ENCODE results near the gene PUS3. TPM values are rescaled to one million over a fixed set of nuclear protein-coding genes. Genes with fewer than 3 reads are reported as not detected.
"Not testable (repeated sequence)": the region's sequence is repeated elsewhere in the genome, so short reads cannot be mapped to it uniquely, and the experiment has no call there.

Gene PUS3
- polyA plus RNA-seq, 3 donors: 15.5 to 19.9 (median 17.1) TPM

GRCh38 chr11:125874556-125875124 is 28.4 kb downstream of the PUS3 start:
- peak; percentile 61 for DNase-seq

GRCh38 chr11:125873881-125874555 is 29.0 kb downstream of the PUS3 start:
- no peak for DNase-seq

GRCh38 chr11:125872138-125872491 is 30.9 kb downstream of the PUS3 start:
- DNase-seq: no peak

- DNase-seq: no peak
Observed at GRCh38 chr11:125871391-125872137, 31.4 kb downstream of the PUS3 start.

- no peak for DNase-seq
Observed at GRCh38 chr11:125869521-125869920, 33.5 kb downstream of the PUS3 start.

GRCh38 chr11:125865354-125865753 is 37.7 kb downstream of the PUS3 start:
- not testable (repeated sequence) for DNase-seq

GRCh38 chr11:125862786-125863185 is 40.2 kb downstream of the PUS3 start:
- not testable (repeated sequence) for DNase-seq

GRCh38 chr11:125857670-125858069 is 45.3 kb downstream of the PUS3 start:
- DNase-seq: not testable (repeated sequence)

- no peak for DNase-seq
Observed at GRCh38 chr11:125846188-125846587, 56.8 kb downstream of the PUS3 start.

Other genes starting within 250 kb of the PUS3 start
- 1 to 10 TPM in 1 of 3 donors, under 1 TPM in 2; 0.53 to 1.0 (median 0.80) TPM for gene ACRV1, start 222.4 kb downstream of the PUS3 start, polyA plus RNA-seq (ENCODE audit: insufficient read length in 3 of 3)
- not detected for gene PATE1, start 156.9 kb downstream of the PUS3 start, polyA plus RNA-seq (ENCODE audit: insufficient read length in 3 of 3)
- gene PATE2, start 124.4 kb downstream of the PUS3 start, polyA plus RNA-seq (ENCODE audit: insufficient read length in 3 of 3): not detected
- gene PATE3, start 115.1 kb downstream of the PUS3 start, polyA plus RNA-seq (ENCODE audit: insufficient read length in 3 of 3): under 1 TPM in 1 of 3 donors, not detected in 2; 0.13 TPM
- gene PATE4, start 69.9 kb downstream of the PUS3 start, polyA plus RNA-seq (ENCODE audit: insufficient read length in 3 of 3): under 1 TPM in 1 of 3 donors, not detected in 2; 0.31 TPM
- 10 to 100 TPM; 10.5 to 12.4 (median 11.4) TPM for gene HYLS1, start 15.5 kb downstream of the PUS3 start, polyA plus RNA-seq (ENCODE audit: insufficient read length in 3 of 3)
- gene DDX25, start 1.3 kb upstream of the PUS3 start, polyA plus RNA-seq (ENCODE audit: insufficient read length in 3 of 3): 1 to 10 TPM; 4.7 to 5.5 (median 4.8) TPM
- under 1 TPM in 1 of 3 donors, not detected in 2; 0.06 TPM for gene VSIG10L2, start 42.8 kb upstream of the PUS3 start, polyA plus RNA-seq (ENCODE audit: insufficient read length in 3 of 3)
- 10 to 100 TPM; 23.8 to 30.0 (median 29.8) TPM for gene CDON, start 159.7 kb upstream of the PUS3 start, polyA plus RNA-seq (ENCODE audit: insufficient read length in 3 of 3)